ENCODE results near the gene PAX5.
"Not testable (repeated sequence)": the region's sequence is repeated elsewhere in the genome, so short reads cannot be mapped to it uniquely, and the experiment has no call there.

The PAX5 gene

DNA sequence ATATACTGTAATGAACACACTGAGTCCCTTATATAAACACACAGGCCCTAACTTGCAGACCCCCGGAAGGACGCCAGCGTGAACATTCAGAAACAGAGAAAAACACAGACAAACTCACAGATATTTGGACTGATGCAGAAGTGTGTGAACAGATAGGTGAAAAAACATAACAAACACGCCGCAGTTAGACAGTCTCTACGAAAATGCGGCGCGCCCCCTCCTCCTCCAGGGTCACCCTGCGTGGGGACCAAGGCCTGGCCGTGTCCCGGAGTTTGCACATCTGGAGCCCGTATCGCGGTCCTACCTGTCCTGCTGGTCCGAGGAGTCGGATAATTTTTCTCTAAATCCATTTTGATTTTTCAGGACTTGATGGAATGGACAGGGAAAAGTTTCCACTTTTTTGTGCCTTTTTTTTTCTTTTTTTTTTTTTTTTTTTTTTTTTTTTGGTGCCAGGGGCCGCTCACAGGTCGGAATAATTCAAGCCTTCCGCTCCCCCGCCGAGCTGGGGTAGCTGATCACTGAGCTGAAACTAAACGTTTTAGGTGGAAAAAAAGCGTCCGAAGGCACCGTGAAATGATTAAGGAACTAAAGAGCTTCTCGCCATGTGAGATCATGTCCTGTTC, at the start of gene PAX5:
PAX5 (minus strand) TSS at position 587 of the 623 bp plus-strand sequence; CDS start at position 350, 237 bp downstream.
- DNase-seq (ENCODE audit: low spot score), result no peak

DNA sequence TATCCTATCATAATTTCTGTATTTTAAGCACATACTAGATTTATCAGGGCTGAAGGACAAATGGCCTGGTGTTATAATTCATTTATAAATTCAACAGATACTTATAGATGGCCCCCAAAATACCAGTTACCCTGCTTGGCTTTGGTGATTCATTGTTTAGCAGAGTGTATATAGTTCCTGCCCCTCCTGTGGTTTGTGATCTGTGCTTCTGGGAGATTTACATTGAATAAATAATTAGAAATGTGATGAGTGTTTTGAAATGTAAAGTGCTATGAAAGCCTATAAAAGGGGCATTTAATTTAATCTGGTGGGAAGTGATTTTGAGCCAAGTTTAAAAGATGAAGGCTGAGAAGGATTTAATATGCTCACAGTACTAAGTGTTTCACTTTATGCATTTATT, 49.6 kb upstream of the PAX5 start:
- DNase-seq (ENCODE audit: low spot score), result no peak

DNA sequence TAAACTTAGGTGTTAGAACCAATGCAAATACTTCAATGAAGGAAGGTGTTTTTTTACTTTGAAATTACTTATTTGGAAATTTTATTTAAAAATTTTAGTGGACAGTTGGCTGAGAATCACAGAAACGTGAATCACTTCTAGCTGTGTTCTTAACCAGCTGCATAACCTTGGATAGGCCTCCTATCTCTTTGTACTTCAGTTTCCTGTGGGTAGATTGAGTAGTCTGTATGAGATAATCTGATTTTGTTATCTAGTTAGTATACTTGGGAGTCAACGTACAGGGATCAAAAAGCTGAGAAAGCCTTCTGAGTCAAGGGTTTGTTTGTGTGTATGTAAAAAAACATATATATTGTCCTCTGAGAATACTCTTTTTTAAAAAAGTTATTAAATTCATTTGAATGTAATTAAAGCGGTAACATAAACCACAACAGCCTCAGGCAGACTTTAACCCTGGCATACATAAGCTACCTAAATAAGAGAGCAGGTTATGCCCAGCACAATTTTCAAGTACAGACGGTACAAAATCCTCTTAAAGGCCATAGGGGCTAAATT, 48.2 kb upstream of the PAX5 start:
- peak; percentile 8 for DNase-seq (ENCODE audit: low spot score)

DNA sequence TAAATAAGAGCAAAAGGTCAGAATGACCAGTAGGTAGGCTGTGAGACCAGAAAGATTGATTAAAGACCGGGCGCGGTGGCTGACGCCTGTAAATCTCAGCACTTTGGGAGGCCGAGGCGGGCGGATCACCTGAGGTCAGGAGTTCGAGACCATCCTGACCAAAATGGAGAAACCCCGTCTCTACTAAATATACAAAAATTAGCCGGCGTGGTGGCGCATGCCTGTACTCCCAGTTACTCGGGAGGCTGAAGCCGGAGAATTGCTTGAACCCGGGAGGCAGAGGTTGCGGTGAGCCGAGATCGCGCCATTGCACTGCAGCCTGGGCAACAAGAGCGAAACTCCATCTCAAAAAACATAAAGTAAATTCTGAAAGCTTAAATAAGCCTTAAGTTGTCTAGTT, 47.4 kb upstream of the PAX5 start:
- not testable (repeated sequence) for DNase-seq (ENCODE audit: low spot score)

DNA sequence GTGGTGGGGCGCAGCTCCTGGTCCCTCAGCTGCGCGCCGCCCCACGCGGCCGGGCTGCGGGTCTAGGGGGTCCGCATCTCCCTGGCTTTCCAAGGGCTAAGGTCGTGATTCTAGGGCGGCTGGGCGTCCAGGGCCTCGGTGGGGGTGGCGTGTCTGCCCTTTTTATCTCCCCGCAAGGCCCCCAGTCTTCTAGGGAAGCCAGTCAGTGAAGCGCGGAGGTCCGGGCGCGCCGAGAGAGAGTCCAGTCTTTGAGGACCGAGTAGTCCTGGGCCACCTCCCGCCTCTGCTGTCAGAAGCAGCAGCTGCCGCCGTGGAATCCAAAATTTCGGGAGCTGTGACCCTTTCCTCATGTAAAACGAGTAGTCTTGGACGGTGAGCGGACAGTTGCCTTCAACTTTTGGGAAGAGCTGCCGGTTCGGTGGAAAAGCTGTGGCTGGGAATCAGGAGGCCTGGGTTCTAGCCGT, 46.1 kb upstream of the PAX5 start:
- DNase-seq (ENCODE audit: low spot score), result peak; percentile 1

DNA sequence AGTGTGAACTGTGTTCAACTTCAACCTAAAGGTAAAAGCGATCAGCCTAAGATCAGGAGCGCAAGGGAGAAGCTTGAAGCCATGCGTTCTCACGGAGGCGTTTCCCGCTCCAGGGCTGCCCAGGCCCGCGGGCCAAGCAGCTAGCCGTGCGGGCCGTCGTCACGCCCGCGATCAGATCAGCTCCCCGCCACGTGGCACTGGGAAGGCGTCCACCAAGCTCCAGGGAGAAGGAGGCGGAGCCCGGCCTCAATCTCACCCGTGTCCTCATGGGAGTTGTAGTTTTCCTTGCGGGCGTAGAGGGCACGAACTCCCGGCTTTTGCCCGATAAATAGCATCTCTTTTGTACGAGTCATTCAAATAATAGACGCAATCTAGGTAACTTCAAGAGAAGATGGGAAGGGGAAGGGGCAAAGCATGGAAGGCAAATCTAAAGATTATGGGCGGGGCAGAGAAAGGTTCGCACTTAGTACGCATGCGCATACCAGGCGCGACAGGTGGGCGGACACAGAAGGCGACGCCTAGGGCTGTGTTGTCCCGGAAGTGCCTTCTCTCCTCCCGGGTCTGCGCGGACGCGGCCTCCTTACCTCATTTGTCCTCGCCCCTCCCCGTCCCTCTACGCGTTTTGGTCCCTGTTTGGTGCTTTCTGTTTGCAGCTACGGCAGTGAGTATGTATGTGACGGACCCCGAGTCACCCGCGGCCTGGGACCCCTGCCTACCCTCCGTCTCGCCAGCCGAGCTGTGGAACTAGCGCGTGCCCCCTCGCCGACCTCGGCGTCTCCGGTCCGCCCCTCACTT, 45.5 kb upstream of the PAX5 start:
- DNase-seq (ENCODE audit: low spot score), result peak; percentile 94

DNA sequence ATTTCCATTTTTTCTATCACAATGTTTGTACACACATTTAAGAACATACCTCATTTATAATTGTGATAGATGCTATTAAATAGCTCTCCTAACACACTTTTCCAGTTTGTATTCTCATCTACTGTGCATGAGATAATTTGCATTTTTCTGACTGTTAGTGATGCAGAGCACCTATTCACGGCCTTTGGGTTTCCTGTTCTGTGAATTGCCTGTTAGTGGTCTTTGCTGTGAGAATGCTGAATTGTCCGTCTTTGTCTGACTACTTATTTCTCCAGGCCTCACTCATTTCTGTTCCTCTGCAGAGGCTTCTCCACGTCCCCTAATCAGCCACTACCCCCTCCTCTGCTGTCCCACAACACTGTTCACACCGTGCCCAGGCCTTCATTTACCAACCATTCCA, 40.7 kb upstream of the PAX5 start:
- DNase-seq (ENCODE audit: low spot score), result not testable (repeated sequence)

DNA sequence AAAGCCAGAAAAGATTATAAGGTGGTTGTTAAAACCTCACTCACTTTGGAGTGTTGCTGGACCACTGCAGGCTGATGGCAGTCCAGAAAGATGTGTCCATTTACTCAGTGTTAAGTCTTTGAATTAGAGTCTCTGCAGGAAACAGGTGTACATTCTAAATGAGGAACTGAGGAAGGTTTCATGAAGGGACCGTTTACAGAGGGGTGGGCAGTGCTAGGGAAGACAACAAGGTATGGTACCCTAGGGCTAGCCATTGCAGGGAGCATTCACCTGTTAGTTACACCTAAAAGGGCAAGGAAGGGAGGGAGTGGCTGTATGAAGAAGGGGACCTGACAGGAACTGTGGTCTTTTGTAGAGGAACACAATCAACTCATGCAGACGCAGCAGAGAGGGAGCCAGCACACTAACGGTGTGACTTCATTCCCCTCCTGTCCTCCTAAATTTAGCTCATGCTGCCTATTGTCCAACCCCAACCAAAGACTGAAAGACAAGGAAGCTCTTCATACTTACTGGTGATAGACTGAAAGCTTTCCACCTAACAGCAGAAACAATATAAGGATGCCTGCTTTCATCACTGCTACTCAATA, 32.2 kb upstream of the PAX5 start:
- no peak for DNase-seq (ENCODE audit: low spot score)

DNA sequence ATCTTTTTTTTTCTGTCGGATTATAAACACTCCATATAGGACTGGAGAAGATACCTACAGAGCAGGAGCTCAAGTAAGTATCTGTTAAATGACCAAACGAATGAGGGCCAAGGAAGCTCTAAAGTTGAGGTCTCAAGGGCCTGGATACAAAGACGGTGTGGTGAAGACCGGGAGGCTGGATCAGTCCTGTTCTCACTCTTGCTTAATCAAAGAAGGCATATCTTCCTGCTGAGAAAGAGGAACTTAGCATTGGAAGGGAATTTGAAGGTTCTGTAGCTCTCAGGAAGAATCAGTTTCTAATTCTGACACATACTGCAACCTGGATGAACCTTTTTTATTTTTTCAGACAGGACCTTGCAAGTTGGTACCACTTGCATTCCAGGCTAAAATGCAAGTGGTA, 28.3 kb upstream of the PAX5 start:
- DNase-seq (ENCODE audit: low spot score), result no peak

DNA sequence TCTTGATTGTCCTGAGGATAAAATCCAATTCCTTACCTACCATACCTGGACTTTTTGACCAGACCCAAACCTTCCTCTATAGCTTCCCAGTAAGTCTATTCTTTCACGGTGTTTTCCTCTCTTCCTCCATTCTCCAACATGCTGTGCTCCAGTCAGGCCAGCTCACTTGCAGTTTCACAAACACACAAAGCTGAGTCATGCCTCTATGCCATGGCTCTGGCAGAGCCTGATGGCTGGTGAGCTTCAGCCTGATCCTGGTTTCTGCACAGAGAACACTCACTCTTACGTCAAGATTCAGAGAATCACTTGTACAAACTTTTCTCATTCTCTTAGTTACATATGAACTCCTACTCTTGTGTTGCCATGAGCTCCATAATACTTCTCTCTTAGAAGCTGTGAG, 27.7 kb upstream of the PAX5 start:
- DNase-seq (ENCODE audit: low spot score), result no peak

DNA sequence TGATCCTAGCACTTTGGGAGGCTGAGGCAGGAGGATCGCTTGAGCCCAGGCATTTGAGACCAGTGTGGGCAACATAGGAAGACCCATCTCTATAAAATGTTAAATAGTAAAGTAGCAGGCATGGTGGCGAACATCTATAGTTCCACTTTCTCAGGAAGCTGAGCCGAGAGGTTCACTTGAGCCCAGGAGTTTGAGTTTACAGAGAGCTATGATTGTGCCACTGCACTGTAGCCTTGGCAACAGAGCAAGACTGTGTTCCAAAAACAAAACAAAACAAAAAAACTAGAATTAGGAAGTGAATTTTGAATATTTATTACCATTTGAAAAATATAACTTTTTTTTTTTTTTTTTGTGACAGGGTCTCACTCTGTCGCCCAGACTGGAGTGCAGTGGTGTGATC, 26.8 kb upstream of the PAX5 start:
- DNase-seq (ENCODE audit: low spot score), result no peak

DNA sequence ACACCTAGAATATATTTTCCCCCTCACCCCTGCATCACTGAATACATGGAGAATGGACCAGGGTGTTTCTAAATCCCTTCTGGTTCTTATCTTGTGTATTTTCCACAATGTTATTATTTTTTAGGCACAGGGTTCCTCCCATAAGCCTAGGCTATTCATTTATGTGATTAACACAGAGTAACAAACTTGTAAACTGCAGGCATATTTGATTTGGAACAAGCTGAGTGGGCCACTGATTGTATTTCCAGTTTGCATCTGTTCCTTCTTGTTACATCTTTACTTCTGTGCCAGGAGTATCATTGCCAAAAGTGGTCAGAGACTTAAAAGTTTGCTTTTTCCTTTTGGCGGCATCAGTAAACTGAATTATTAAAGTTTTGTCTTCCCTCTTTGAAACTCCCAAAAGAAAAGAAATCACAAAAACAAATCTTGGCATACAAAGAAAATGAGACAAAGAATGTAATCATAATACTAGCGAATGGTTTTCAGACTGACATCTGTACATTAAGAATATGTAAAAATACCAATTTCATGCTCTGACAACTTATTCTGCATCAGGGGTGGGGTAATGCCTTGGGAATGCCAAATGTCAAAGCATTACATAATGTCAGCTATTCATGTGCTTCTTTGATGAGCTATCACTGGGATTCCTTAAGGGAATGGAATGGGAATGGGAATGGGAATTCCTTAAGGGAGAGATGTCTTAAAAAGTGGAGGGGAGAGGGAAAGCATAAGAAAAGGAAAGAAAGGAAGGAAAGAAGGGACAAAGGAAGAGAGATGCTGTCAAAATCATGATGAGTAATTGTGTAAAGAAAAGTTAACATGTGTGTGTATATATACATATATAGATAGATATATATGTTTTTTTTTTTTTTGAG, 22.2 kb upstream of the PAX5 start:
- no peak for DNase-seq (ENCODE audit: low spot score)

DNA sequence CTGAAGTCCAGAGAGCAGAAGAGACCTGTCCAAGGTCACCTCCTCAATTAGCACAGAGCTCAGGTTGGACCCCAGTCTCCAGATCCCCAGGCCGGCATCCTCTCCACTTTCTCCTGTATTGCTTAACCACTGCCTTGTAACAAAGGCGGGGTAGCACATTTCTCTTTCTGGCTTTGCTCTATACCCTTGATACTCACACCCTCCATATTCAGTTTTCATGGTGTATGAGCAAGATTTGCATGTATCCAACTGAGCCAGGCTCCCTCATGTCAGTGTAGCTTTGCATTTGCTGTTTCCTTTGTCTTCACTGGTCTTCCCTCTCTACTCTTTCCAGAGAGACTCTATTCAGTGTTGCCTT, 20.3 kb upstream of the PAX5 start:
- not testable (repeated sequence) for DNase-seq (ENCODE audit: low spot score)

DNA sequence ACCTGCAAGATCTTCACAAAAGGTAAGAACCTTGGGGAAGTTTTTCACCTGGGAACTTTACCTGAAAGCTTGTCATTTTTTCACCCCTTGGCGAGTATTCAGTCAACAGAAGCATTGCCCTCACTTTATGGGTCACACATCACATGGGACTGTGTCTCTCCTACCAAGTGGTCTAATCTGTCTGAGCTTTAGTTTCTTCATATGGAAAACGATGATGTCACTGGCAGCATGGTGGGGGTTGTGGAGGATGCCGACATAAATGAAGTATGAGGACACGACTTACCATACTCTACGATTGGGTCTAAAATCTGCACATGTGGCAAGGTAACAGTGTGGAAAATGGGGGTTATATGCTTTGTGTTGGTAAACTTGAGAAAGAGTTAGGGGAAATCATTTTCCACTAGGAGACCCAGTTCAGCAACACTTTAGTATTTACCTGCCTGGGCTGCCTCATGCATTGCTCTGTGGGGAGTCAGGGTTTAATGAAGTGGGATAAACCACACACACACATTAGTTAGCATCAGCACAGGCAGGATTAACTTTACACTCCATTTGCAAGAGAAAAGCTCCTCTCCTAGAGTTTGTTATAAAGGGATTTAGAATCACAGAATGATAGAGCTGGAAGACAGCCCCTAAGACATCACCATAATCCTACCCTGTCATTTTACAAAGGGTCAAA, 19.8 kb upstream of the PAX5 start:
- no peak for DNase-seq (ENCODE audit: low spot score)

DNA sequence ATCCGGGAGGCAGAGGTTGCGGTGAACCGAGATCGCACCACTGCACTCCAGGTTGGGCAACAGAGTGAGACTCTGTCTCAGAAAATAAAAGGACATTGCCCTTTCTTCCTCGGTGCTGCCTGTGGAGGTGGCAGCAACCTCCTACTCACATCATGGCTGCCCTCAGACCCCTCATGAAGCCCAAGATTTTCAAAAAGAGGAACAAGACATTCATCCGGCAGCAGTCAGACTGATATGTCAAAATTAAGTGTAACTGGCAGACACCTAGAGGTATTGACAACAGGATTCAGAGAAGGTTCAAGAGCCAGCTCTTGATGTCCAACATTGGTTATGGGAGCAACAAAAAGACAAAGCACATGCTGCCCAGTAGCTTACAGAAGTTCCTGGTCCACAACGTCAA, 12.6 kb upstream of the PAX5 start:
- no peak for DNase-seq (ENCODE audit: low spot score)

DNA sequence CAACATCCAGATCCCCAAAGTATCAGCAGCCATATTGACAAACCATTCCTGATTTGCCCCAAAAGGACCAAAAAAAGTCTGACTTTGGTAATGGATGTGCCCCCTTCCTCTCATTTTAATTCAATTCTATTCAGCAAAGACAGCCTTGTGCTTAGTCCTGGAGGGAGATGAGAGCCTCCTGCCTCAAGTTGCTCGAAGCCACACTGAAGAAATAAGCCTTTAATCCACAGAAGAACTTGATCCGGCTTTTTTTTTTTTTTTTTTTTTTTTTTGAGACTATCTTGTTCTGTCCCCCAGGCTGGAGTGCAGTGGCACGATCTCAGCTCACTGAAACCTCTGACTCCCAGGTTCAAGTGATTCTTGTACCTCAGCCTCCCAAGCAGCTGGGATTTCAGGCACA, 8.4 kb upstream of the PAX5 start:
- no peak for DNase-seq (ENCODE audit: low spot score)

DNA sequence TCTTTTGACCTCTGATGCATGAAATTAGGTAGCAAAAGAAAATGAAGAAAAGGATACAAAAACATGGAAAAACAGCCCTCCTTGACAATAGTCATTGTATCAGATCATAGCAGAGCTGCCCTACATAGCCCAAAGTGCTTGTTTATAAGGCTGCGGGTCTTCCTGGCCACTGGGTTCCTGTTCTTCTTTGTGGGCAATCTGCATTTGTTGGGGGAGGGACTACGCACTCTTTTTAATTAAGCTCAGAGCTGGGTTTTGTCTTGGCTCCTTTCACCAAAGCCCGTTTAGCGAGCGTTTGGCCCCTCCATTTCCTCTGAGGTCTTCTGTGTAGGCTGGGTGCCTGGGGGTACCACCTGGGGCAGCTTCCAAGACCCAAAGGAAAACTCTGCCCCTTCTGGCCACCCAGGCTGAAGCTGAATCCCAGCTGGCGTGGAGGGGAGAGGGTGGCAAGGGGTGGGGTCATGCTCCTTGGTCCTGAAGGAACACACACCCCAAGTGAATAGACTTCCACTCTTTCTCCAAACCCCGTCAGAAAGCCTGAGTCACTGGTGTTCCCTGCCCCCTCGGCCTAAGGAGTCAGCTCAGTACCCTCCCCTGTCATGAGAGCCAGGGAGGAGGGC, 6.5 kb upstream of the PAX5 start:
- DNase-seq (ENCODE audit: low spot score), result no peak

DNA sequence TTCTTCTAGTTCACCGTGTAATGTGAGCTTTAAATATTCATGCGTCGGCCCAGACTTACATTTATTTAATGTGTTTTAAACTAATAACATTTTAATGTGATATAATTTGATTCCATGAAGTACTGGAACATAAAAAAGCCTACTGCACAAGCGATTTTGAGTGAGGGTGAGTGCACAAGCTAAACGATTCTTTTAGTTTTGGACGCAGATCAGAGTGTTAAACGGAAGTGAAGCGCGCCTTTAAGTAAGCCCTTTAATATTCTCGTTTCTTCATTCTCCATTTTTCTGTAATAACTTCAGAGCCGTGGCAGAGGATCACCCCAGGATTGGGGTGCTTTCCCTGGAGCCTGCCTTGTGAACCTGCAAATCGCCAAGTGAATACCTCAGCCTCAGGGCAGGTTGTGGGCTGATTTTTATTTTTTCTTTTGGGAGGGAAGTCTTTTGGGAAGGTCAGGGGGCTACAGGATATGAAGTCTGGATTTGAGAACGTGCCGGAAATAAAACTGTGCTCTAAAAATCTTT, 4.9 kb upstream of the PAX5 start:
- DNase-seq (ENCODE audit: low spot score), result no peak

DNA sequence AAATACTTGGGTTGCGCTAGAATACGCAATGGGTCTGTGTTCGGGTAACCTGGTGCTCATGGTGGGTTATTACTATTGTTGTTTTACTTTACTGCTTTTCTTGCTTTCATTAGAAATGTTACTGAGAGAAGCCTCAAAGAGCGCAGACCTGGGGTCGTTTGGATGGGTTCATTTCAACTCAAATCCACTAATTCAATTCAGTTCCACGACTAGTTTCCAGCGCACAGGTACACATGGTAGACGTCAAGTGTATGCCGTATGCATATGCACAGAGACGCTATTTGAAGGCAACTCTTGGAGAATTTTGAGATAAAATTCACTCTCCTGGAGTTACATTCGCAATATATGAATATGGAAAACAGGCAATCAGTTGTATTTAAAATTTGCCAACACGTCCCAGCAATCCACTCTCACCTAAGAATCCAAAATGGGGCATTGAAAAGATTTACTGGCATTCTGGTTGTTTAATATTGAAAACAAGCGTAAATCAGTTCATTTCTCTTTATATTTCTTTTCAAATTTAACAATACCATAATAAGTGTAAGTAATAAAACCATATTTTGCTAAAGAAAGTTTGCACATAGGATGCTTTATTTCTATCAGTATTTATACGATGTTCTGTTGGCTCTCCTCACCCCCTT, 4.4 kb upstream of the PAX5 start:
- DNase-seq (ENCODE audit: low spot score), result no peak
